H1 (cell line): Measurements from ENCODE around the gene CSNK1G2. TPM values are rescaled to one million over a fixed set of nuclear protein-coding genes. Genes with fewer than 3 reads are reported as not detected.

Source experiments
- CTCF ChIA-PET: fragments of 300-600 bp; sonication (Branson Sonifier 250); formaldehyde crosslinking; loops from one replicate; lab custom pipeline; 2021; ENCODE audit not compliant: partially characterized antibody; lab: Charles Lee
- POLR2A ChIA-PET: fragments of 300-600 bp; sonication (Branson Sonifier 250); formaldehyde crosslinking; loops from one replicate; lab custom pipeline; 2021; ENCODE audit warnings: inconsistent platforms; ENCODE audit not compliant: partially characterized antibody; lab: Charles Lee
- DNase-seq, 2 experiments: peaks; one replicate each; pipeline versions ENCODE4 v3.0.0 to v3.0.0-alpha.2; 2010 to 2022; ENCODE audit warnings: low spot score in 2 of 2, low read depth in 1 of 2, mixed read lengths in 1 of 2
- FAIRE-seq: peaks from 2 replicates; lab custom pipeline; 2011; peaks lifted over from hg19 to GRCh38; lab: Jason Lieb, UNC
- H2AFZ ChIP-seq: 2 replicates; pipeline ENCODE4 v1.8.1; 2012; ENCODE audit warnings: low read length, inconsistent platforms
- H2AK5ac ChIP-seq: 2 replicates; pipeline ENCODE4 v1.6.1; 2013; ENCODE audit warnings: low read depth, low read length
- H2BK120ac ChIP-seq: replicated peaks from 2 replicates; pipeline ENCODE3; 2013; ENCODE audit warnings: low read depth, low read length, inconsistent platforms
- H2BK12ac ChIP-seq: 2 replicates; pipeline ENCODE4 v1.6.1; 2013; ENCODE audit warnings: low read depth, low read length
- H2BK15ac ChIP-seq: 2 replicates; pipeline ENCODE4 v1.6.1; 2013; ENCODE audit warnings: low read length
- H2BK20ac ChIP-seq: 2 replicates; pipeline ENCODE4 v1.6.1; 2013; ENCODE audit warnings: low read length
- H2BK5ac ChIP-seq: 2 replicates; pipeline ENCODE4 v1.6.1; 2013; ENCODE audit warnings: low read depth, low read length
- H3K14ac ChIP-seq: 2 replicates; pipeline ENCODE4 v1.6.1; 2013; ENCODE audit warnings: inconsistent platforms; ENCODE audit not compliant: insufficient read length
- H3K18ac ChIP-seq: 2 replicates; pipeline ENCODE4 v1.6.1; 2013; ENCODE audit warnings: low read length; ENCODE audit errors: extremely low read depth
- H3K23ac ChIP-seq: 2 replicates; pipeline ENCODE4 v1.6.1; 2013; ENCODE audit warnings: inconsistent platforms; ENCODE audit not compliant: insufficient read length
- H3K23me2 ChIP-seq: 2 replicates; pipeline ENCODE4 v1.6.1; 2013; ENCODE audit warnings: low read depth, low read length
- H3K27ac ChIP-seq: 2 replicates; pipeline ENCODE4 v1.6.1; 2011; ENCODE audit warnings: low read depth, low read length, inconsistent platforms
- H3K27me3 ChIP-seq, 4 experiments: replicated peaks in 1 of 4; 1 replicate in 1 of 4; 2 replicates in 3 of 4; pipeline versions ENCODE4 v1.6.1 to v1.8.1; 2011 to 2013; ENCODE audit warnings: low read length in 3 of 4, mild to moderate bottlenecking in 3 of 4, inconsistent platforms in 2 of 4, mixed read lengths in 2 of 4, moderate library complexity in 1 of 4; ENCODE audit not compliant: control insufficient read depth in 3 of 4, insufficient read depth in 3 of 4; ENCODE audit errors: extremely low read depth in 1 of 4
- H3K36me3 ChIP-seq, 4 experiments: 2 replicates each; pipeline versions ENCODE4 v1.6.1 to v1.8.1; 2011 to 2013; ENCODE audit warnings: mild to moderate bottlenecking in 4 of 4, low read length in 3 of 4, moderate library complexity in 2 of 4, control low read depth in 1 of 4, inconsistent platforms in 1 of 4; ENCODE audit not compliant: insufficient read depth in 4 of 4, control insufficient read depth in 2 of 4
- H3K4ac ChIP-seq: replicated peaks from 2 replicates; pipeline ENCODE3; 2013; ENCODE audit warnings: low read length, low read depth, mixed read lengths, inconsistent platforms; ENCODE audit not compliant: insufficient read length
- H3K4me1 ChIP-seq, 4 experiments: replicated peaks in 1 of 4; 1 replicate in 1 of 4; 2 replicates in 3 of 4; pipeline versions ENCODE4 v1.6.1 to v1.8.1; 2011 to 2013; ENCODE audit warnings: low read length in 3 of 4, inconsistent platforms in 2 of 4, mixed read lengths in 1 of 4; ENCODE audit not compliant: insufficient read depth in 4 of 4, control insufficient read depth in 3 of 4
- H3K4me2 ChIP-seq, 2 experiments: 2 replicates each; pipeline versions ENCODE4 v1.6.1 to v1.8.1; 2011 to 2013; ENCODE audit warnings: low read depth in 2 of 2, low read length in 2 of 2, control low read depth in 1 of 2, inconsistent platforms in 1 of 2, mild to moderate bottlenecking in 1 of 2; ENCODE audit not compliant: insufficient read depth in 1 of 2
- H3K4me3 ChIP-seq, 4 experiments: fragments of 200-600, 300-600 bp in 1 of 4; sonication (generic), shearing (Covaris generic), sonication (Bioruptor Twin) in 1 of 4; 2 replicates each; pipeline versions ENCODE4 v1.5.1 to v1.8.1; 2011 to 2016; ENCODE audit warnings: low read length in 4 of 4, low read depth in 3 of 4, control low read depth in 2 of 4, inconsistent platforms in 2 of 4, mild to moderate bottlenecking in 2 of 4, mixed read lengths in 1 of 4, moderate library complexity in 1 of 4; ENCODE audit not compliant: insufficient read depth in 2 of 4; ENCODE audit errors: extremely low read depth in 1 of 4
- H3K56ac ChIP-seq: replicated peaks from 2 replicates; pipeline ENCODE3; 2013; ENCODE audit warnings: low read depth, mild to moderate bottlenecking, mixed read lengths, low read length, inconsistent platforms; ENCODE audit not compliant: insufficient read length
- H3K79me1 ChIP-seq: 2 replicates; pipeline ENCODE4 v1.6.1; 2013; ENCODE audit warnings: low read depth, low read length, control low read depth
- H3K79me2 ChIP-seq, 2 experiments: 2 replicates each; pipeline versions ENCODE4 v1.6.1 to v1.8.1; 2012 to 2013; ENCODE audit warnings: low read length in 2 of 2, mild to moderate bottlenecking in 2 of 2, inconsistent platforms in 1 of 2; ENCODE audit not compliant: insufficient read depth in 2 of 2, control insufficient read depth in 1 of 2
- H3K9ac ChIP-seq, 4 experiments: replicated peaks in 1 of 4; 1 replicate in 1 of 4; 2 replicates in 3 of 4; pipeline versions ENCODE4 v1.6.1 to v1.8.1; 2011 to 2013; ENCODE audit warnings: low read depth in 3 of 4, low read length in 3 of 4, control low read depth in 2 of 4, mild to moderate bottlenecking in 2 of 4, moderate library complexity in 2 of 4, inconsistent platforms in 1 of 4; ENCODE audit errors: extremely low read depth in 1 of 4
- H3K9me3 ChIP-seq, 2 experiments: 2 replicates each; pipeline versions ENCODE4 v1.6.1 to v1.8.1; 2012 to 2013; ENCODE audit warnings: mild to moderate bottlenecking in 2 of 2, moderate library complexity in 2 of 2, control low read depth in 1 of 2, inconsistent platforms in 1 of 2, low read depth in 1 of 2, low read length in 1 of 2, mixed read lengths in 1 of 2; ENCODE audit not compliant: insufficient read depth in 2 of 2
- H4K20me1 ChIP-seq, 2 experiments: replicated peaks in 1 of 2; 2 replicates each; pipeline versions ENCODE3 to v1.8.1; 2011 to 2013; ENCODE audit warnings: inconsistent platforms in 2 of 2, low read length in 2 of 2, mild to moderate bottlenecking in 1 of 2; ENCODE audit not compliant: insufficient read depth in 2 of 2, control insufficient read depth in 1 of 2
- H4K5ac ChIP-seq: 2 replicates; pipeline ENCODE4 v1.6.1; 2013; ENCODE audit warnings: low read length, low read depth, mixed read lengths, inconsistent platforms; ENCODE audit not compliant: insufficient read length
- H4K8ac ChIP-seq: 2 replicates; pipeline ENCODE4 v1.8.0; 2013; ENCODE audit warnings: mild to moderate bottlenecking, moderate library complexity, low read length, inconsistent platforms; ENCODE audit not compliant: insufficient read depth; ENCODE audit errors: extremely low read depth
- H4K91ac ChIP-seq: replicated peaks from 2 replicates; pipeline ENCODE3; 2013; ENCODE audit warnings: low read length, mixed read lengths, inconsistent platforms; ENCODE audit not compliant: insufficient read length
- BRCA1 ChIP-seq: IDR thresholded peaks from 2 replicates; pipeline ENCODE4 v1.6.1; 2012; ENCODE audit warnings: low read depth, low read length, improper control_type of control experiment
- CREB1 ChIP-seq: IDR thresholded peaks from 2 replicates; pipeline ENCODE4 v1.6.1; 2012; ENCODE audit warnings: inconsistent platforms
- CTBP2 ChIP-seq: IDR thresholded peaks from 2 replicates; pipeline ENCODE4 v1.7.0; 2011; ENCODE audit warnings: borderline replicate concordance, mild to moderate bottlenecking, moderate library complexity, mixed read lengths, low read length; ENCODE audit not compliant: insufficient read depth, insufficient read length
- EZH2 ChIP-seq: fragments of 200-600 bp; sonication (generic); IDR thresholded peaks from 2 replicates; pipeline ENCODE4 v1.7.1; 2012; ENCODE audit warnings: low read depth, mild to moderate bottlenecking, moderate library complexity, low read length, inconsistent platforms; ENCODE audit not compliant: severe bottlenecking
- FOSL1 ChIP-seq: IDR thresholded peaks from 2 replicates; pipeline ENCODE4 v1.6.1; 2011; ENCODE audit warnings: mild to moderate bottlenecking, low read depth, low read length, moderate library complexity; ENCODE audit not compliant: insufficient read depth
- JUN ChIP-seq: IDR thresholded peaks from 2 replicates; pipeline ENCODE4 v1.6.1; 2011; ENCODE audit warnings: low read depth, mild to moderate bottlenecking, improper control_type of control experiment, low read length
- POLR2A ChIP-seq, 2 experiments: IDR thresholded peaks; 1 replicate in 1 of 2; 2 replicates in 1 of 2; pipeline ENCODE4 v1.6.1; 2011; ENCODE audit warnings: low read depth in 2 of 2, low read length in 2 of 2, mild to moderate bottlenecking in 2 of 2; ENCODE audit errors: control extremely low read depth in 1 of 2
- POLR2AphosphoS5 ChIP-seq: IDR thresholded peaks from 2 replicates; pipeline ENCODE4 v1.6.1; 2011; ENCODE audit warnings: low read depth, low read length
- RFX5 ChIP-seq: IDR thresholded peaks from 2 replicates; pipeline ENCODE4 v1.6.1; 2011; ENCODE audit warnings: low read depth, low read length, improper control_type of control experiment, borderline replicate concordance
- SIN3A ChIP-seq, 2 experiments: IDR thresholded peaks in 1 of 2; conservative IDR thresholded peaks in 1 of 2; 2 replicates each; pipeline ENCODE4 v1.6.1; 2011 to 2012; ENCODE audit warnings: low read length in 2 of 2, improper control_type of control experiment in 1 of 2, low read depth in 1 of 2, mild to moderate bottlenecking in 1 of 2
- SP1 ChIP-seq: IDR thresholded peaks from 2 replicates; pipeline ENCODE4 v1.6.1; 2011; ENCODE audit warnings: low read depth, low read length
- SRF ChIP-seq: IDR thresholded peaks from 2 replicates; pipeline ENCODE4 v1.6.1; 2011; ENCODE audit warnings: mild to moderate bottlenecking, low read depth, low read length, moderate library complexity
- TEAD4 ChIP-seq: IDR thresholded peaks from 2 replicates; pipeline ENCODE4 v1.6.1; 2012; ENCODE audit warnings: low read depth, low read length, inconsistent platforms, mixed read lengths
- USF2 ChIP-seq: IDR thresholded peaks from 2 replicates; pipeline ENCODE4 v1.6.1; 2011; ENCODE audit warnings: low read length, improper control_type of control experiment
- WGBS, 2 experiments: shearing (Covaris generic) in 1 of 2; methylation state at CpG; one replicate each; pipeline versions ENCODE4 v1.1.6 to v1.1.7; 2013 to 2015; ENCODE audit warnings: low lambda C conversion rate in 2 of 2, mixed read lengths in 2 of 2, inconsistent platforms in 1 of 2, low coverage in 1 of 2, missing lambda C conversion rate in 1 of 2; ENCODE audit not compliant: insufficient replicate concordance in 2 of 2, insufficient coverage in 1 of 2, insufficient read length in 1 of 2; ENCODE audit errors: extremely low coverage in 1 of 2, missing lambda C conversion rate in 1 of 2; 5-methylcytosine and 5-hydroxymethylcytosine counted together
- polyA plus RNA-seq, 7 experiments: library from polyadenylated mRNA; depleted of rRNA in 3 of 7; stranded (reverse) in 5 of 7; unstranded in 2 of 7; fragments of >200 nt in 5 of 7; fragments of 200-250 nt in 2 of 7; gene quantifications; 1 replicate in 5 of 7; 2 replicates in 1 of 7; 4 replicates in 1 of 7; pipeline versions ENCODE4 v1.2.1 to v1.2.3, GENCODE V29; 2011 to 2013; ENCODE audit warnings: missing spikeins in 2 of 7, mixed read lengths in 2 of 7
- total RNA-seq: library from RNA; stranded (reverse); fragmentation: NEBNext Ultra II Directional; extraction: Animal tissue kit (Norgen Biotek cat#: 25700); gene quantifications from 2 replicates; pipeline ENCODE4 v1.2.1, GENCODE V29; 2021

The CSNK1G2 gene
- total and polyA plus RNA-seq, 2 of the 8 experiments (the other 6 are each of a cell fraction or from before 2014, with no cell fraction given) = 99.5 to 130 TPM

- H2BK120ac ChIP-seq = no peak overlapping the region
- no peaks in the 10 kb centered on the region for H3K23me2 ChIP-seq
- H4K8ac ChIP-seq = no peak overlapping the region
- H4K20me1 ChIP-seq = peaks cover 3 to 13% of the 10 kb centered on the region in 2 experiments
- no peak overlapping the region for H2BK15ac ChIP-seq
- H3K9ac ChIP-seq = no peak overlapping the region
- H3K23ac ChIP-seq = no peak overlapping the region
- peaks cover 0 to 6% of the 10 kb centered on the region in 2 experiments; a peak in 1 of 4 replicates for H3K79me2 ChIP-seq
- no peak overlapping the region for H4K5ac ChIP-seq
- H2BK12ac ChIP-seq = no peak overlapping the region
- H2AK5ac ChIP-seq = no peak overlapping the region
- FAIRE-seq = no peak
- peaks cover 5% of the 10 kb centered on the region for H3K79me1 ChIP-seq
- H2BK5ac ChIP-seq = no peak overlapping the region
- no peak overlapping the region for H3K56ac ChIP-seq
- H2BK20ac ChIP-seq = no peak overlapping the region
- DNase-seq = no peak
- POLR2A ChIA-PET = interaction anchor here (0.6 to 1.8 kb wide), 5 partner anchors 8 to 289 kb away, joined by 3 to 4 read pairs (median 4); no protein-coding TSS in a partner anchor
- H3K27me3 ChIP-seq = no peaks in the 10 kb centered on the region
- H3K9me3 ChIP-seq = no peaks in the 10 kb centered on the region
- no peak overlapping the region for H3K4ac ChIP-seq
- no peak overlapping the region for H3K4me3 ChIP-seq
- CTCF ChIA-PET = interaction anchor here (0.6 to 1.7 kb wide), 3 partner anchors 19 to 51 kb away, joined by 4 to 7 read pairs (median 4); no protein-coding TSS in a partner anchor
- H3K14ac ChIP-seq = no peak overlapping the region
- no peak overlapping the region for H3K4me2 ChIP-seq
- no peak overlapping the region for H3K18ac ChIP-seq
- peaks cover 3 to 48% (median 15%) of the 10 kb centered on the region in 4 experiments; a peak in 7 of 8 replicates for H3K36me3 ChIP-seq
- no peak overlapping the region for H4K91ac ChIP-seq
- no peak overlapping the region for H2AFZ ChIP-seq
- H3K4me1 ChIP-seq = no peaks in the 10 kb centered on the region
- WGBS, 2 experiments = 93% methylated on average over 20 of the region's 20 CpGs; no CpG with 5 or more reads in 1 of the 2 experiments
- no peak overlapping the region for H3K27ac ChIP-seq
- TF ChIP-seq FOSL1 = no peak
- no peak for TF ChIP-seq CTBP2
- TF ChIP-seq RFX5 = no peak
- no peak for TF ChIP-seq JUN
- no peak for TF ChIP-seq SRF
- TF ChIP-seq SIN3A (conservative IDR thresholded peaks at IDR 0.05 in 1 of 2, IDR thresholded peaks at IDR 0.05 in 1 of 2; ENCODE audit: low read depth in 1 of 2, low read length in 2 of 2) = no peak
- TF ChIP-seq EZH2 = no peak
- TF ChIP-seq TEAD4 = no peak
- no peak for TF ChIP-seq POLR2A (IDR thresholded peaks at IDR 0.05; ENCODE audit: control extremely low read depth in 1 of 2, low read depth in 2 of 2, low read length in 2 of 2)
- no peak for TF ChIP-seq BRCA1
- TF ChIP-seq POLR2AphosphoS5 = no peak
- no peak for TF ChIP-seq SP1
- TF ChIP-seq USF2 = no peak
- no peak for TF ChIP-seq CREB1
These were observed 40.3 kb downstream of the CSNK1G2 start for GRCh38 chr19:1981253-1981652.
